Measurements from ENCODE around the gene RNF123. TPM values are rescaled to one million over a fixed set of nuclear protein-coding genes. Genes with fewer than 3 reads are reported as not detected.
"Not testable (repeated sequence)": the region's sequence is repeated elsewhere in the genome, so short reads cannot be mapped to it uniquely, and the experiment has no call there.

The RNF123 gene
- total RNA-seq, 1 donor from 2014 or later, result 42.1 TPM

DNA sequence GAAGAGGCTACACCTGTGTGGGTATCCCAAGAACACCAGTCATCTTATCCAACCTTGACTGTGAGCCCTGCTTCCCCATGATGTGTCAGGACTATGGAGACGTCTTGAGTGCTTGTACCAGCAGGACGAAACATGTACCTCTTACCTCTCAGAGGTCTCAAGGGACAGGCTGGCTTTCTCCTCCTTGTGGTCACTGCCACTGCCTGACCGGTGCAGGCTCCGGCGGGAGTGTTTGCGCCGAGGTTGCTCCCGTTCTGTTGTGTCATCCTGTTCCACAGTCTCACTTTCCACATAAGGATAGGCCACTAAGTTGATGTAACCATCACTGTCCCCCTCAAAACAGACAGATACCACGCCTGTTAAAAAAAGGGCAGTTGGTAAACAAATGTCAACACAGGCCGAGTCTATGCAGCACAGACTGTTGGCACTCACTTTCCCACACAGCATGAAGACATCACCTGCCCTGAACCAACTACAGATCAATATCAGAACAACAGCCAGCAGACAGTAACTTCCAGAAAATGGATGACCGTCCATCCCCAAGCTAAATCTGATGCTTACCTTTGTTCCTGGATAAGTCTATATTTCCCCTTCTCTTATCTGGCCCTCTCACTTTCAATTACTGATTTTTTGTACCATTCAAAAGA lies 48.8 kb downstream of the RNF123 start:
- DNase-seq (ENCODE audit: low spot score), result no peak

GRCh38 chr3:49740427-49740826 lies 51.1 kb downstream of the RNF123 start:
- no peak for DNase-seq (ENCODE audit: low spot score)

DNA sequence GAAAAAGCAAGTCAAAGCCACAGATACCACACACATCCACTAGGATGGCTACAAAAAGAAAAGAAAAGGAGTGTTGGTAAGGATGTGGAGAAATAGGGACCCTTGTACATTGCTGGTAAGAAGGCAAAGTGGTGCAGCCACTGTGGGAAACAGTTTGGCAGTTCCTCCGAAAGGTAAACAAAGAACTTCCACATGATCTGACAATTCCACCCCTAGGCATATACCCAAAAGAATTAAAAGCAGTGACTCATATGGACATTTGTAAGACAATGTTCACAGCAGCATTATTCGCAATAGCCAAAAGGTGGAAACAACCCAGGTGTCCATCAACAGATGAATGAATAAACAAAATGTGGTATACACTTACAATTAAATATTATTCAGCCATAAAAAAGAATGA lies 56.6 kb downstream of the RNF123 start:
- DNase-seq (ENCODE audit: low spot score), result no peak

DNA sequence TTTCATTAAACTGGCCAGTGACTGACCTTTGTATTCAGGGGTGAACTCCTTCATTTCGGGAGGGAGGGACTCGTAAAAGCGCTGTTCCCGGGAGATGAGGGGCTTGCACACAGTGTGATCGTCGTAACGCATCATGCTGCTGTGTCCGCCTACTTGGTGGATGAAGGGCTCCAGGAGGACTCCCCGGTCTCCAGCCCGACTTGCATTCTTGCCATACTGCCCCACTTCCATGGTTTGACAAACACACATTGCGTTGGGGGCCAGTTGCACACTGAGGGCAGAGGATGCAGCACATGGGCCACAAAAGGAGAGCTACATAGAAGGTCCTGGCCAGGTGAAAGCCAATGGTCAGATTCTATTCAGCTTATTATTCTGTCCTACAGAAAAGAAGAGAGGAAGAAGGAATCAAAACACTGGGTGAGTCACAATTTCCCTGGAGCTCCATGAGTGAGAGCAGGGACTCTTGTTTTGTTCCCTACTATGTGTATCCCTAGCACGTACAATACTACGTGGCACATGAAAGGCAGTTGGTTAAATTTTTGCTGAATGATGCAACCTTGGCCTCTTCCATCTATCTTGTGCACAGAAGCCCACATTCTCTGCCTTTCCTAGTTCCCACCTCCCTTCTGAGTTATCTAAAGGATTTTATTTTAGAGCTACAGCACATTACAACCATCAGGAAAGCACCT lies 58.6 kb downstream of the RNF123 start:
- no peak for DNase-seq (ENCODE audit: low spot score)

- not testable (repeated sequence) for DNase-seq (ENCODE audit: low spot score)
These were observed 59.5 kb downstream of the RNF123 start for GRCh38 chr3:49748874-49749273.

DNA sequence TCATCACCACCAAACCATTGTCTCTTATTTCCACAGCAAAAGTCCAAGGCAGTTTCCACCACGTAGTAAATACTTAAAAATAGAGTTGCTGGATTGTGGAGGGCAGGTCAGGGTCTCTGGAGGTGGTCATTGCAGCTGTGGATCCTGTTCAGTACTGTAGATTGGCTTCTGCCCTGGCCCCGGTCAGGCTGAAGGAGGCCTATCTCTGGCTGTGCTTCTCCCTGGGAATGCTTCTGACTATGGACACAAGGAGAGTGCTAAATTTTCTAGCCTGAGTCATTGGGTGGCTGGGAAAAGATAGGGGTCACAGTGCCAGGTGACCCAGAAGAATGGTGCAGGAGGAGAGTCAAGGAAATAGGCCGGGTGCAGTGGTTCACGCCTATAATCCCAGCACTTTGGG lies 60.7 kb downstream of the RNF123 start:
- DNase-seq (ENCODE audit: low spot score), result no peak

GRCh38 chr3:49751501-49751900 lies 62.1 kb downstream of the RNF123 start:
- no peak for DNase-seq (ENCODE audit: low spot score)

- DNase-seq (ENCODE audit: low spot score), result no peak
These were observed 65.2 kb downstream of the RNF123 start for GRCh38 chr3:49754536-49754935.

GRCh38 chr3:49756036-49756435 lies 66.7 kb downstream of the RNF123 start:
- DNase-seq (ENCODE audit: low spot score), result no peak

DNA sequence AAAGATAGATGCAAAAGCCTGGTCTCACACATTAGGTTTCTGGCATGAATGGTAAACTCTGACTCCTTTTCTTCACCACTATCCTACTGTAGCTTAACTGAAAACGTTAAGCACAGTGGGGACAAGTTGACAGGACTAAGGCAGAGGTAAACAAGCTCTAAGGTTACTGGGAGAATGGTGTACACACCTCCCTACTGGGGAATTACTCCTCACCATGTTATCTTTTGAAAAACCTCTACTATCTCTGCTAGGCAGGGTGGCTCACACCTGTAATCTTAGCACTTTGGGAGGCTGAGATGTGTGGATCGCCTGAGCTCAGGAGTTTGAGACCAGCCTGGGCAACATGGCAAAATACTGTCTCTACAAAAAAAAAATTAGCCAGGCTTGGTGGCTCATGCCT lies 67.8 kb downstream of the RNF123 start:
- DNase-seq (ENCODE audit: low spot score), result no peak

DNA sequence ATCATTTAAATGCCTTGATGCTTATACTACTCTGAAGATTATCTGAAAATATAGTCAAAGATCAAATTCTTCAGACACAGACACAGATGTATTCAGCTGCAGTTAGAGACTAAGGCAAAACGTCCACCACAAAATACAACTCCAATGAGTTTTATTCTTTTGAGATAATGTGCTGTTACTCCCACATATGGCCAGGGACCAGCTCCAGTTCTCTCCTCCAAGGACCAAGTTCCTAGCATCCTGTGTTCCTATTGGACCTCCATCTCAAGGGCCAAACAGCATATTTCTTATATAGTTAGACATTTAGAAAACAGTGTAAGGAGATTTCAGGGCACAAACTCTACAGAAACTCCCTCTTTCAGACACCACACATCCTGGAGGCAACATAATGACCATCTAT lies 69.9 kb downstream of the RNF123 start:
- no peak for DNase-seq (ENCODE audit: low spot score)

DNA sequence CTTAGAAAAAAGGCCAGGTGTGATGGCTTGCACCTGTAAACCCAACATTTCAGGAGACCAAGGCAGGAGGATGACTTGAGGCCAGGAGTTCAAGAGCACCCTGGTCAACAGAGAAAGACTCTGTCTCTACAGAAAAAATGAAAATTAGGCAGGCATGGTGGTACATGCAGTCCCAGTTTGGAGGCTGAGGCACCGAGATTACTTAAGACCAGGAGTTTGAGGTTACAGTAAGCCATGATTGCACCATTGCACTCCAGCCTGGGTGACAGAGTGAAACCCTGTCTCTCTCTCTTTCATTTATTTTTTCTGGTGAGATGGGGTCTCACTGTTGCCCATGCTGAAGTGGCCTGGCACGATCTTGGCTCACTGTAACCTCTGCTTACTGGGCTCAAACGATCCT lies 72.3 kb downstream of the RNF123 start:
- no peak for DNase-seq (ENCODE audit: low spot score)

- DNase-seq (ENCODE audit: low spot score), result no peak
These were observed 74.6 kb downstream of the RNF123 start for GRCh38 chr3:49763981-49764380.

GRCh38 chr3:49769286-49769915 lies 80.0 kb downstream of the RNF123 start:
- no peak for DNase-seq (ENCODE audit: low spot score)

DNA sequence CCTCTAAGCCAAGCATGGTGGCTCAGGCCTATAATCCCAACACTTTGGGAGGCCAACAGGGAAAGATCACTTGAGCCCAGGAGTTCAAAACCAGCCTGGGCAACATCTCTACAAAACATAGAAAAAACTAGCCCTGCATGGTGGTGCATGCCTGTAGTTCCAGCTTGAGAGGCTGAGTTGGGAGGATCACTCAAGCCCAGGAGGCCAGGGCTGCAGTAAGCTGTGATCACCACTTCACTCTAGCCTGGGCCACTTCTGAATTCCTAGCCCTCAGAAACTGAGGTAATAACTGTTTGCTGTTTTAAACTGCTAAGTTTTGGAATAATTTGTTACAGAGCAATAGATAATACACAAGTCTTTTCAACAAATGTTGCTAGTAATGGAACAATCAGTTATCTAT lies 80.6 kb downstream of the RNF123 start:
- no peak for DNase-seq (ENCODE audit: low spot score)

Other genes with a start within 250 kb of the RNF123 start
- gene DAG1, start 219.3 kb upstream of the RNF123 start, total RNA-seq, result 63.7 TPM
- 0.16 TPM for gene BSN, start 135.1 kb upstream of the RNF123 start, total RNA-seq
- 51.1 TPM for gene APEH, start 15.2 kb upstream of the RNF123 start, total RNA-seq
- gene MST1, start 83 bp upstream of the RNF123 start, total RNA-seq, result 5.7 TPM
- not detected for gene AMIGO3, start 30.1 kb downstream of the RNF123 start, total RNA-seq
- gene GMPPB, start 34.4 kb downstream of the RNF123 start, total RNA-seq, result 45.4 TPM
- 35.4 TPM for gene IP6K1, start 97.0 kb downstream of the RNF123 start, total RNA-seq
- gene CDHR4, start 110.3 kb downstream of the RNF123 start, total RNA-seq, result not detected
- gene INKA1, start 113.7 kb downstream of the RNF123 start, total RNA-seq, result 3.2 TPM
- gene UBA7, start 124.4 kb downstream of the RNF123 start, total RNA-seq, result 38.2 TPM
- 1.1 TPM for gene TRAIP, start 167.0 kb downstream of the RNF123 start, total RNA-seq
- gene CAMKV, start 180.3 kb downstream of the RNF123 start, total RNA-seq, result not detected
- gene MST1R, start 214.3 kb downstream of the RNF123 start, total RNA-seq, result 1.8 TPM
- gene MON1A, start 240.3 kb downstream of the RNF123 start, total RNA-seq, result 9.8 TPM